HG03135 (cell line): ENCODE data around the gene TBC1D2B.
A peak's percentile ranks its signal among the peaks of the same experiment; 100 is the strongest.

ENCODE experiments used
- ATAC-seq: cut with Tn5 transposase; IDR thresholded peaks from one replicate; pipeline ENCODE4 v1.9.1; 2021; ENCODE audit warnings: mild to moderate bottlenecking, moderate library complexity; ENCODE audit not compliant: unreplicated experiment

Gene TBC1D2B

DNA sequence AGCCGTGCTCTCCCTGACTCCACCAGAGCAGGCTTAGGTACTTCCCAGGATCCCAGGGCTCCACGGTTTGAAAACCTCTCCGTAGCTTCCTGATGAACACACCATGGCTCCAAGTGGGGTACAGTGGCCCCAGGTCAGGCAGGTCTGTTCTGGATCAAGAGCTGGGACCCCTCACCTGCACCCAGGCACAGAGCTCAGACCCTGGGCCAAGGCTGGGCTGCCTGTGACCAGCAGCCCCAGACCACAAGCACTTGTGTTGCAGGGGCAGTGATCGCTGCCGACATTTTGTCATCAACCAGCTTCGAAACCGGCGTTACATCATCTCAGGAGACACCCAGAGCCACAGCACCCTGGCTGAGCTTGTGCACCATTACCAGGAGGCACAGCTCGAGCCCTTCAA, 20.2 kb upstream of the TBC1D2B start:
- no peak for ATAC-seq

DNA sequence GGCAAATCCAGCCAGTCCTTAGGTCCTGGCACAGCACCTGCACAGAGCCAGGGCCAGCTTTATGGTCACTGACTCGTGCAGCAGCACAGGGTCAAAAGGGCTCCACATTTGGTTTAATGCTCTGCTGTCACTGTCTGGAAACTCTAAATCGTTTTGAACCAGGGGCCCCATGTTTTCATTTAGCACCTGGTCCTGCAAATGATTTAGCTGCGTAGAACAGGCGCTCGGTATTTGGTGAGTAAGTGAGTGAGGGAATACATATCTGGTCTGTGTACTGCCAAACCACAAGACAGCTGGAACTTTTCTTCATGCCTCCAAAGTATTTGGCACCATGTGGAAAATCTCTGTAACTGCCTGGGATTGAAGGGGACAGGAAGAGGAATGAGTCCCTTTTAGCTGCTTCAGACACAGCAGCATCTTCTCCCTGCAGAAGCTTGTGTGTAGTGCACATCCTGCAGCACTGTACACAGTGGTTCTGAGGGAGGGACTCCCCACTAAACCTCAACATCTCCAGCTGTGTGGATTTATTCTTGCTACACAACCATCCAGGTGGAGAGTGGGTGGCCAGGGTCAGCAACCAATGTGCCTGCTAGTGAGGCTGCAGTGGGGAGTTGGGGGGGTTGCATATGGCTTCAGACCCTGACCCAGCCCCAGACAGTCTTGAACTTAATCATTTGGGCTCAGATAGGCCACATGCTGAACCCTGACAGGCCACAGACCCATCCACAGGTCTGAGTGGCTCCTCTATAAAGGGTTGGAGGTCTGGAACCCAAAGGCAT, 15.9 kb upstream of the TBC1D2B start:
- ATAC-seq: no peak

- no peak for ATAC-seq
Observed at GRCh38 chr15:78092261-78093041, 14.9 kb upstream of the TBC1D2B start, which contains the start of gene SH2D7. Gene SH2D7 (plus strand): TSS chr15:78092561. CDS start chr15:78092585, 24 bp downstream.

DNA sequence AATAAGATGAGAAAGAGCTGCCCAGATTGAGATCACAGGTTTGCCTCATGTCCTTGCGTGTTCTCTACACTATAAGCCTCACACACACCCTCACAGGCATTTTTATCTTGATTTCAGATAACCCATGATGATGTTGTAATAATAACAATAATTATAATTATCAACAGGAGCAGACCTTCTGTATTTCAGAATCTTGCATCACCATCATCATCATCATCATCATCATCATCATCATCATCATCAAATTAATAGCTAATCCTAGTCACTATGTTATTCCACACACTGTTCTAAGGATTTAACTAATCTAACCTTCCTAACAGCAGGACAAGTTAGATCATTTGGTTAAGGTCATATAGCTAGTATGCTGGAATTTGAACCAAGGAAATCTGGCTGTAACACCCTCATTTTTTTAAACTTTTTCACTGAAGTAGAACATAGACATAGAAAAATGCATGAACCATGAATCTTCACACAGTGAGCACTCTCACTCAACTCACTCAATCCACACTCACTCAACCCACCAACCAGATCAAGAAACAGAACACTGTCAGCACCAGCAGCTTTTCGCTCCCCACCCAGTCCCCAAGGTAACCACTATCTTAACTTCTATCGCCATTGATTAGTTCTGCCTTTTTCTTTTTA, 13.0 kb upstream of the TBC1D2B start:
- ATAC-seq: no peak

- no peak for ATAC-seq
Observed at GRCh38 chr15:78088773-78089080, 11.2 kb upstream of the TBC1D2B start.

- ATAC-seq: no peak
Observed at GRCh38 chr15:78087951-78088772, 10.7 kb upstream of the TBC1D2B start.

- ATAC-seq: no peak
Observed at GRCh38 chr15:78085928-78086327, 8.4 kb upstream of the TBC1D2B start.

- ATAC-seq: no peak
Observed at GRCh38 chr15:78084449-78084750, 6.9 kb upstream of the TBC1D2B start.

DNA sequence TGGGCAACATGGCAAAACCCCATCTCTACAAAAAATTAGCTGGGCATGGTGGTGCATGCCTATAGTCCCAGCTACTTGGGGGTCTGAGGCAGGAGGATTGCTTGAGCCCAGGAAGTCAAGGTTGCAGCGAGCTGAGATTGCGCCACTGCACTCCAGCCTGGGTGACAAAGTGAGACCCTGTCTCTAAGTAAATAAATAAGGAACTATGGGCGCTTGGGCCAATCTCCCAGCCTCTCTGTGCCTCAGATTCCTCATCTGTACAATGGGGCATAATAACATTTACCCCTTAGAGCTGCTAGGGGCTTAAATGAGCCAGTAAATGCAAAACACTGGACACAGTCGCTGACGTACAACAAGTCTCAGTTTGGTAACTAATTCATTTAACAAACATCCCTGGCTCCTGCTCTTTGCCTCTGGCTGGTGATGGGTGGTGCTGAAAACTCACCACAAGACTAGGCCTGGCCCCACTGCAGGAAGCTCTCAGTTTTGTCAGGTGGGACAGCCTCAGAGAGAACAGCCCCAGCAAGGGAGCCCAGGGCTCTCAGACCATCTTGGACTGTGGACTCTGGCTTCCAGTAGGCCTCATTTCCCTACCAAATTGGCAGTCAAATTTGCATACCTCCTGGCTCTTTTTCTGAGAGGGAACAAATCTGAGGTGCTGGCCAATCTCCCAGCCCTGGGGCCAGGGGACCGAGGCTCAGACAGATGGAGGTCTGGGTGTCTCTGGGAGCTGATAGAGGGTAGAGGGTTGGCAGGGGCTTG, 6.4 kb upstream of the TBC1D2B start:
- no peak for ATAC-seq

DNA sequence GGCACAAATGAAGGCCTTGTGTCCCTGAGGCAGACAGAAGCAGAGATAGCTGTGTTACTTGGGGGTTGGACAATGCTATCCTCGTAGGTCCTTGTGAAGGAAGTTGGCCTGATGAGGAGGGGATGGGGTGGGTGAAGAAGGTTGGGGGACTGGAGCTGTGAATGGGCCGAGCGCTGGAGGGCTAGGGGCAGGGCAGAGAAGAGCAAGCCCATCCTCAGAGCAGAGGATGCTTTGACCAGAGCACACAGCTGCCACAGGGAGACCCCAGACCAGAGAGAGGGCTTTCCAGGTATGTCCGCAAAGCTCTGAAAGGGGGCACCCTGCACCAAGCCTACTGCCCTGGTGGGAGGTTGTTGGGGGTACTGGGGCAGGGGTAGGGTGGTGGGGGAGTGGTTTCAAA, 5.7 kb upstream of the TBC1D2B start:
- no peak for ATAC-seq

GRCh38 chr15:78082743-78083110, 5.2 kb upstream of the TBC1D2B start:
- no peak for ATAC-seq

GRCh38 chr15:78082106-78082742, 4.7 kb upstream of the TBC1D2B start:
- no peak for ATAC-seq

GRCh38 chr15:78080088-78080460, 2.6 kb upstream of the TBC1D2B start:
- ATAC-seq: no peak

- no peak for ATAC-seq
Observed at GRCh38 chr15:78079298-78080087, 2.0 kb upstream of the TBC1D2B start.

DNA sequence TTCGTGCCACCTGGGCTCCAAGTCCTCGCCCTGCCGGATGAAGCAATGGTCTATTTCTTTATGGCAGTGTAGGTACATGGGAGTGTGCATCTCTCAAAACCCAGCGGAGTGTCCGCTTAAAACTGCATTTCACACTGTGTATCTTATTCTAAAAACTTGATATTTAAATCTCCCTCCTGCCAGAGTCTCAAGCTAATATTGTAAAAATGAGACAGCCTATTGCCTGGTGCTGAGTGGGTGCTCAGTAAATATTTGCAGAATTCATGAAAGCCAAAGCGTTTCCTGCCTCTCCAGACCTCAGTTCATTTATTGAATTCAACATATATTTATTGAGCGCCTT, 330 bp upstream of the TBC1D2B start:
- peak; percentile 12 for ATAC-seq

- no peak for ATAC-seq
Observed at GRCh38 chr15:78076231-78077052, 1.1 kb downstream of the TBC1D2B start.

- ATAC-seq: no peak
Observed at GRCh38 chr15:78075490-78076230, 1.9 kb downstream of the TBC1D2B start.
